ENCODE measurements around the gene CENPVL3.
"Not testable (repeated sequence)": the region's sequence is repeated elsewhere in the genome, so short reads cannot be mapped to it uniquely, and the experiment has no call there.

CENPVL3 gene

DNA sequence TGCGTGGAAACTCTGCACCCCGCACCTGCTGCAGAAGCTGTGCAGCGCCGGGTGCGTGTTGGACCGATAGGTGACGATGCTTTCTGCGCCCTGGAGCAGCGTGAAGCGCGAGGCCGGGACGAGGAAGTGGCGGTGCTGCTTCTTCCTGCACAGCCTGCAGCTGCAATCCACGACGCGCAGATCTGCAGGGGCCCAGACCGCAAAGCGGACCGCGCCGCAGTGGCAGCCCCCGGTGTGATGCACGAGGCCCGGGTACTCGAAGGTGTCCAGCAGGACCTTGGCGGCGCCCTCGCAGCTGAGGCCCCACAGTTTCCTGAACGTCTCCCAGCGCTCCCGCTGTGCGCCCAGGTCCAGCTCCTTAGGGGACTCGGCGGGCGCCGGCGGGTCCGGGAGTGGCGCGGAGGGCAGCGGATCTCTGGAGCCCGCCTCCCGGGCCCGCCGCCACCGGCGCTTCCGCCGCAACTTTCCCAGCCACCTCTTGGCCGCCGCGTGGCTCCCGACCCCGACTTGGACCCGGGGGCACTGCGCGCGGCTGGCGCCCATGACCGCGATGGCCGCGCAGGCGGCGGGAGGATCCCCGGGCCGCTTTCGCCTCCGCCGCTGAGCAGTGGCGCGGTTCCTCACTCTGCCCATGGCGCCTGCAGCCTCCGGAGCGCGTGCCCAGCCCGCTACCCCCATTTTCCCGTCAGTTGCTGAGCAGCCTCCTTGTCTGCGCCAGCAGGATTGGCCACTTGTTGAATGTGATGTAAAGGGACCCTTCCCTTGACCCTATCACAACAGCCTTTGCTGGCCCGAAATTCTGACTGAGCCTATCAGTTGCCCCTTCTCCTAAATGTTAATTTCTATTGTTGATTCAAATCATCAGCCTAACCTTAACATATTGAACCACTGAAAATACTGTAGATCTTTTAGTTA, at the start of gene CENPVL3:
Gene CENPVL3, minus strand, starts transcription at position 672 of the 915 bp plus-strand sequence. Its CDS starts 39 bp downstream, at position 633.
- not testable (repeated sequence) for DNase-seq

DNA sequence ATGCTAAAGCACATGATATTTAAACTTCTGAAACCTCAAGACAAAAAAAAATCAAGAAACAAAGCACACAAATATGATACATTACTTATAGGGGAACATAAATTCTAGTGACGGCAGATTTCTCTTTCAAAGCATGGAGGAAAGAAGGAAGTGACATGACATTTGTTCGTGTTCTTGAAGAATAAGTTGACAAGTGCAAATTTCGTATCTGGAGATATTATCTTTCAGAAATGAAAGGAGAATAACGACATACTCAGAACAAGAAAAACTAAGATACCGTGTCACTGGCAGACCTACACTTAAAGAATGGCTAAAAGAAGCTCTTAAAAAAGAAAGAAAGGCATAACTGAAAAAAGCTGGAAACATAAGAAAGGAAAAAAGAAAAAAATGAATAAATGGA, 47.3 kb upstream of the CENPVL3 start:
- DNase-seq = no peak

DNA sequence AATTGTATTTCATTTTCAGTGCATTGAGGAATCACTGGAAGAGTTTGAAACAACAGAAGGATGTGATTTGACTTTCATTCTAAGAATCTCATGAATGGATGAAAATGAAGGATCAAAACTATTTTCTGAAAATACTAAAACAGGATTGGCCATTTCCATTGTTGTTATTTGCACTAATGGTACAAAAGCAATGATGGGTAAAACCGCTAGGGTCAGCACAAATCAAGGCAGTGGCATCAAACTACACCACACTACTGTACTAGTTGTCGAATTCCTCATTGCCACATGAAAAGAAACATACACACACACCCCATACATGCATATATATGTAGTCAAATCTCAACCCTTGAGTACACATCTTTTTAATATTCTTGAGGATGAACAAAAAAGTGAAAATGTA, 24.7 kb upstream of the CENPVL3 start:
- DNase-seq = no peak

DNA sequence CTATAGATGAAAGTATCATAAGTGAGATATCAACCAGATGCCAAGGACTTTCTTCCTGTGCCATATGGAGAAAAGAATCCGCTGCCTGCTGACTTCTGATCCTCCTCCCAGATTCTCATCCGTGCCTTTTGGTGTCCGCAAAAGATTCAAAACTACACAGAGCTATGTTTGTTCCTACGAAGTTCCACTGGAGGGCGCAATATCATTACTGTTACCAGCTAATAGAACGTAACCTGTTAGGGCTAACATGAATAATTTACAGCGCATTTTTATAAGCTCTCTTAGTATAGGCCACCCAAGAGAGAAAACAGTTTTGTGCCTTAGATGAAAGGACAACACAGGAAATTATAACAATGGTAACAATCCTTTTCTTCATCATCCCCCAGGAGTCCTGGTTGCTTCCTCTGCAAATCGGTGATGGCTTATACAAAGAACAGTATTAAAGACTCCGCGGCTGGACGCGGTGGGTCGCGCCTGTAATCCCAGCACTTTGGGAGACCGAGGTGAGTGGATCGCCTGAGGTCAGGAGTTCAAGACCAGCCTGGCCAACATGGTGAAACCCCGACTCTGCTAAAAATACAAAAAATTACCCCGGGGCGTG, 22.8 kb upstream of the CENPVL3 start:
- no peak for DNase-seq

DNA sequence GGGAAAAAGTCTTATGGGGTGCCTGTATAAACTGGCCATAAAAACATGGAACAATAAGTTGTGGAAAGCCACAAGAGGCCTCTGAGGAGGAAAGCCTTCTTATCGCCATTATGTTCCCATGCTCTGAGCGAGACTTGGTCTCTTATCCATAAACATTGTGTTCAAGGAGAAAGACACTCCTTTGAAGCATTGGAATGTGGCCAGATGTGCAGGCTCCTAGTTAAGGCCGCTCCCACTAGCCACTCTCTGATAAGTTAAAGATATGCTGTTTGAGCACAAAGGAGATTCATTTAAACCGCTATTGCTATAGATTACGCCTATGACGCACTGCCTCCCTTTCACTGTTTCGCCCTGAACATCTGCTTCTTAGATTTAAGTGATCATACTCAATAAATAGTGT, 17.8 kb upstream of the CENPVL3 start:
- not testable (repeated sequence) for DNase-seq

DNA sequence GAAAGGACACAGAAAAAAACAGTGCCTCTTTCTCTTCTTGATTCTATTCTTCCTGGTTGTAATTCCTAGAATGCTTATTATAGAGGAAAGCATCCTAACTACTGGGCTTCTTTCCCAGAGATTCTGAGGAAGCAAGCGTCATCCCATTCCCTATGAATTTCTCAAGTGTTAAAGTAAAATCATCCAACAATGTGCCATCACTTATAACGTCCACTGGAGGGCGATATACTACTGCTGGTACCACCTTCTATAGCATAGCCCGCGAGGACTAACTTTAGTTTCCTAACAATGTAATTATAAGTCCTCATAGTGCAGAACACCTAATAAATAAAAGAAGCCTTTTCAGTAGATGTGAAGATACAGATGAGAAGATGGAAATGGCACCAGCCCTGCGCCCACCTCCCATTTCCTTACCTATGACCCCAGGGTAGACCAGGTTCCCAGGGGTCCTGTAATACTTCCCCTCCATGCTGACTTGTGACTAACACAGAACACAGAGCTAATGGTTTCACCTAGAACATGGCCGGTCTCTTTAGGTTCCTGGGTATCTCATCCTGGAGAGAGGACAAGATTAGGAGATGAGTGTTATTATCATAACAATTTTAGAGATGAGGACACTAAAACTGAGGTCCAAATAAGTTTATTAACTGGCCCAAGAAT, 4.2 kb downstream of the CENPVL3 start:
- DNase-seq = no peak

DNA sequence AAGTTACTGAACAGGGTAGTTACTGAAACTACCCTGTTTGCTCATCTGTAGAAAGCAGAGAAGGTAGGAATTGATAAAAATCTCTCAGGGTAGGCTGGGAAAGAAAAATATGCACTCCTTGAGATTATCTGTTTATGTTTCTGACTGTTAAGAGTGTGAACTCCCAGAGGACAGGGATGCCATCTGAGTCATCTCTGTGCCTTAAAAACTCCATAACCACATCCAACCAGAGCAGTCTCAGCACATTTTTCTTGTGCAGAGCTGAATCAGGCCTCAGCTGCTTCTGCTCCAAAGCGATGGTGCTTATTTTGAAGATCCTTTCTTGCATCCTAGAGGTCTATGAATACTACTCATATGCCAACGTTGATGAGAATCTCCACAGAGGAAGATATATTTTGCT, 9.9 kb downstream of the CENPVL3 start:
- no peak for DNase-seq

DNA sequence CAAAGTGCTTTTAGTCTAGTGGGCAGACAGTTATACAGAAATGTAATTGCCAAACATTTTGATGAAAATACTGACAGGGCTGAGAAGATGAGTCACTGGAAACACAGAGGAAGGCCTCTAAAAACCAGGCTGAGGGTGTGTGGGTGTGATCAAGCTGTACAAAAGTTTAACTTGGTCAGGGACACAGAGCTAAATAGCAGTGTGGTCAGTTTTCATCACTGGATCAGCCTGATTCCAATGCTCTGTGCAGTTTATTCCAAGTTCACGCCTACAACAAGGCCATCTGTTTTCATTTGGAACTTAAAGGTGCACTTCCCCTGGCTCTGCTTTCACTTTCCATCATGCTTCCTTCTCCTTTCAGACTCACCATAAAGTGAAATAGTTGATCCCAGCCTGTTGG, 10.6 kb downstream of the CENPVL3 start:
- DNase-seq = no peak

DNA sequence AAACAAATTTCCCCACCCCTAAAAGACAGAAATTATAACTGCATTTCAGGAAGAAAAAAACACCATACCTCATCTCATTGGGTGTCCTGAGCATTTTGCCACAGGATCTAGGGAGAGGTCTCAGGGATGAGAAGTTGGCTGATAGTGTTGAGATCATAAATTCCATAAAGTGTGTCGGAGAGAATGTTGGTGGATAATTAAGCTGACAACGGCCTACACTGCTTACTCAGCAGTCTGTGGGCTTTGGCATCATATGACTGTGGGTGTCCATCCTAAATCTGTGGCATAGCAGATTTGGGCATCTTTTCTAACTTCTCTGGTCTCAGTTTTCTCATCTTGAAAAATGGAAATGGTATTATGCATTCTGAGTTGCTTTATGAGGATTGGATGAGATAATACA, 12.3 kb downstream of the CENPVL3 start:
- no peak for DNase-seq

DNA sequence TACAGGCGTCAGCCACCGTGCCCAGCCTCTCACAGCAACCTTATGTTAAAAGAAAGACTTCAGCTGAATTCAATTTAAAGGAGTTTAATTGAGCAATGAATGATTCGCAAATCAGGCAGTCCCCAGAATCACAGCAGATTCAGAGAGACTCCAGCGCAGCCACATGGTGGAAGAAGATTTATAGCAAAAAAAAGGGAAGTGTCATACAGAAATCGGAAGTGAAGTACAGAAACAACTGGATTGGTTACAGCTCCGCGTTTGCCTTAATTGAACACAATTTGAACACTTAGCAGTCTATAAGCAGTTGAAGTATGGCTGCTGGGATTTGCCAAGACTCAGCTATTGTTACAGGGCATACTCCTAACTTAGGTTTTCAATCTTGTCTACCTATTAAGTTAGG, 19.8 kb downstream of the CENPVL3 start:
- no peak for DNase-seq

DNA sequence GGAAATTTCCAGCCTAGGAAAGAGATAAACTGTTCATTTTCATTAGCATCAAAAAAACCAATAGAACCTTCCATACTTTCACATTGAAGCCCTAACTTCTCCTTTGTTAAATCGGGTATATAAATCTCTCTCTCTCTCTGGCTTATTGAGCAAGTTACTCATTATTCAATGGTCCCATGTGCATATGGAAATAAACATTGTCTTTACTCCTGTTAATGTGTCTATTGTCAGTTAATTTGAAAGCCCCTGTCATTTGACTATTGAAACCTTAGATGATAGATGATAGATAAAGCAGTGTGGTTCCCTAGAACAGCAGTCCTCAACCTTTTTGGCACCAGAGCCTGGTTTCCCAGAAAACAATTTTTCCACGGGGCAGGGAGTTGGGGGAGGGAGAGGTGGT, 46.8 kb downstream of the CENPVL3 start:
- no peak for DNase-seq

DNA sequence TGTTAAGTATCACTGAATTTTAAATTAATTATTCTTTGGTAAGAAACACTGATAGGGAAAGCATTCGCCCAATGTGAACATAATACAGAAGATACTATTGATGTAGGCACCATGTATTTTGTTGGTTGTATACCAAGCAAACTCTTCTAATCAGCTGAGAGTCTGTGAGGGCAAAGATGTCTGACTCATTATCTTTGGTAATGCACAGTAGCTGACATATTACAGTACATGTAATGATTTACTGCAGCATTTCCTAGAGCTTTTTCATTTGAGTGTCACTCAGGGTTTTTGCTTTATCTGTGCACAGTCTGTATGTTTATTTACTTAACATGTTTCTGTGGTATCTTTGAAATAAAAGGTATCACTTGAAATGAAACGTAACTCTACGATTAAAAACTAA, 49.2 kb downstream of the CENPVL3 start:
- DNase-seq = no peak

DNA sequence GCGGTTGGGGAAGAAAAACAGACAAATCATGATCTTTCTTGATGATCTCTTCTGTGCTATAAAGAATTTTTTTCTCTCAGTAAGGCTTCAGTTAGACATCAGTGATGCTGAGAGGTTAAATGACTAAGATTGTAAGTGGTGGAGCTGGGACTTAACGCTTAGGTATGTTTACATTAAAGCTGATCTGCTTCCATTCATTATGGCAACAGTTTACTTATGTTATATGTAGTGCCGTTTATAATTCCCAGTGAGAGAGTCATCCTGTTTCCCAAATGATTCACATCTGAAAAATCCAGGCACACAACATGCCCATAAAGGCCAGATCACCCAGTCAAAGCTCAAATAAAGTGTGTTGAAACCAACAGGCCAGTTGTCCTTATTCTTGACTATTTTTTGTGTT, 50.1 kb downstream of the CENPVL3 start:
- DNase-seq = no peak
